Right lobe of liver (tissue), 6 donors: ENCODE results near the gene SPIN2A. TPM values are rescaled to one million over a fixed set of nuclear protein-coding genes. Genes with fewer than 3 reads are reported as not detected.
"Not testable (repeated sequence)": the region's sequence is repeated elsewhere in the genome, so short reads cannot be mapped to it uniquely, and the experiment has no call there.

Experiments
- ATAC-seq, 4 donors: fragments of 200-7000 bp; cut with Tn5 transposase; one replicate each; pipeline ENCODE4 v1.9.1; 2020; ENCODE audit warnings: mild to moderate bottlenecking in 4 of 4, moderate library complexity in 4 of 4
- DNase-seq, 3 donors: peaks; one replicate each; pipeline ENCODE4 v3.0.0-alpha.2; 2020
- H3K27ac ChIP-seq, 3 donors: fragments of 200-600 bp; one replicate each; pipeline ENCODE4 v1.8.0; 2022
- H3K27me3 ChIP-seq, 2 donors: fragments of 200-600 bp; one replicate each; pipeline ENCODE4 v1.8.0; 2022
- H3K36me3 ChIP-seq, 4 donors: fragments of 200-600 bp; sonication (generic) in 1 of 4; one replicate each; pipeline versions ENCODE4 v1.5.1 to v1.8.0; 2017 to 2022; ENCODE audit warnings: control low read depth in 1 of 4
- H3K4me1 ChIP-seq, 4 donors: fragments of 200-600 bp; sonication (generic) in 1 of 4; one replicate each; pipeline versions ENCODE4 v1.5.1 to v1.8.0; 2017 to 2022; ENCODE audit warnings: control low read depth in 1 of 4
- H3K4me3 ChIP-seq, 3 donors: fragments of 200-600 bp; one replicate each; pipeline ENCODE4 v1.8.0; 2022
- H3K9me3 ChIP-seq, 4 donors: fragments of 200-600 bp; sonication (generic) in 1 of 4; one replicate each; pipeline versions ENCODE4 v1.5.1 to v1.8.0; 2017 to 2022; ENCODE audit warnings: control low read depth in 1 of 4
- CTCF ChIP-seq, 4 donors: fragments of 200-600 bp in 3 of 4; fragments of 450-650 bp in 1 of 4; IDR thresholded peaks; one replicate each; pipeline versions ENCODE4 v1.5.1 to v1.8.0; 2016 to 2022; ENCODE audit warnings: antibody characterized with exemption in 4 of 4, mild to moderate bottlenecking in 2 of 4
- POLR2A ChIP-seq: fragments of 450-650 bp; IDR thresholded peaks from one replicate; pipeline ENCODE4 v1.6.1; 2017; ENCODE audit warnings: antibody characterized with exemption, mild to moderate bottlenecking
- WGBS: methylation state at CpG from one replicate; pipeline ENCODE4 v1.1.6; 2018; ENCODE audit warnings: low coverage, low lambda C conversion rate; ENCODE audit not compliant: insufficient coverage; ENCODE audit errors: missing lambda C conversion rate; 5-methylcytosine and 5-hydroxymethylcytosine counted together
- intact Hi-C, 2 donors: fragments of 100-400 bp; cut with DNase I; formaldehyde crosslinking; loops; one replicate each; pipeline versions ENCODE4 v1.11.2 to v1.14.1; 2022
- long read RNA-seq: library from polyadenylated mRNA; unstranded; transcript quantifications from one replicate; pipeline ENCODE4 v2.0.0, GENCODE V29; 2019
- total RNA-seq, 6 experiments: library from RNA; depleted of rRNA in 2 of 6; stranded (reverse); fragments of >200 nt in 2 of 6; fragmentation: NEBNext Ultra II Directional in 3 of 6; extraction: Animal tissue kit (Norgen Biotek cat#: 25700) in 3 of 6; gene quantifications; one replicate each; pipeline versions ENCODE4 v1.1.0 to v1.2.4, GENCODE V29; 2016 to 2023
- donor health status: DM: no; HTN: yes; CAD: no.
- donor health status: DM: no; HTN: no; CAD: no.
- donor health status: DM: no; HTN: no; CAD: no.
- donor health status: DM: no; HTN: yes; CAD: no.
- donor health status: DM: no; HTN: yes; CAD: no.

The SPIN2A gene
- under 1 TPM in 4 of 6 experiments, not detected in 2; 0.21 to 0.46 (median 0.34) TPM for total RNA-seq
- long read RNA-seq = 0 reads

- DNase-seq, H3K4me1 ChIP-seq, H3K27me3 ChIP-seq, H3K27ac ChIP-seq, intact Hi-C loops, H3K36me3 ChIP-seq, H3K4me3 ChIP-seq, H3K9me3 ChIP-seq: not testable (repeated sequence)
- WGBS = 32% methylated on average over 27 of the region's 27 CpGs
- peak; percentile 25 to 35 (median 32) for ATAC-seq
These were observed at the start of gene SPIN2A for GRCh38 chrX:57137073-57137472. Gene SPIN2A, minus strand, starts transcription at chrX:57137397. Its CDS starts 800 bp downstream, at chrX:57136597.

GRCh38 chrX:57178605-57179004, 41.4 kb upstream of the SPIN2A start:
- H3K36me3 ChIP-seq = no peaks in the 10 kb centered on the region
- no peaks in the 10 kb centered on the region for H3K27me3 ChIP-seq
- H3K27ac ChIP-seq = no peak overlapping the region
- intact Hi-C loops = no loop called here
- TF ChIP-seq CTCF (IDR thresholded peaks at IDR 0.05) (no peak), POLR2A (no peak)
- no peak for DNase-seq
- H3K9me3 ChIP-seq = no peaks in the 10 kb centered on the region
- H3K4me1 ChIP-seq = no peaks in the 10 kb centered on the region
- ATAC-seq = no peak
- no peak overlapping the region for H3K4me3 ChIP-seq

DNA sequence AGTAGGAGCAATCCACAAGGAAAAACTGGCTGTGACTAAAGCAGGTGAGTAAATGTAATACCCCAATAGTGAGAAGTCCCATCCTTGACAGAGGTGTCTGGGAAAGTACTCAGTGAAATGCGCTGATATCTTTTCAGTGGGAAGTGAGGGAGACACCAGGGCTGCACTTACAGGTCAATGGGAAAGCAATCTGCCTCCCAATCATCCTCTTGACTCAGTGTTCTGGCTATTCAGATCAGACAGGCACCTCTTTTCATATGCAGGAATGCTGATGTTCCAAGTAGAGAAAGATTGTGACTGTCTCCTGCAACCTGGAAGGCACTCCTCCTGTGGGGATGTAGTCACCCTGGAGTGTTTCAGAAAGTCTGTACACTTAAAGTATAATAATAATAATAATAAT, 39.9 kb upstream of the SPIN2A start:
- Histone ChIP-seq H3K4me1 (no peaks in the 10 kb centered on the region), H3K36me3 (no peaks in the 10 kb centered on the region), H3K9me3 (no peaks in the 10 kb centered on the region), H3K27ac (no peak overlapping the region), H3K4me3 (no peak overlapping the region), H3K27me3 (no peaks in the 10 kb centered on the region)
- intact Hi-C loops = no loop called here
- TF ChIP-seq CTCF (IDR thresholded peaks at IDR 0.05) = no peak
- no peak for TF ChIP-seq POLR2A
- ATAC-seq (no peak), DNase-seq (no peak)
- 50% methylated on average over 1 of the region's 1 CpG for WGBS

DNA sequence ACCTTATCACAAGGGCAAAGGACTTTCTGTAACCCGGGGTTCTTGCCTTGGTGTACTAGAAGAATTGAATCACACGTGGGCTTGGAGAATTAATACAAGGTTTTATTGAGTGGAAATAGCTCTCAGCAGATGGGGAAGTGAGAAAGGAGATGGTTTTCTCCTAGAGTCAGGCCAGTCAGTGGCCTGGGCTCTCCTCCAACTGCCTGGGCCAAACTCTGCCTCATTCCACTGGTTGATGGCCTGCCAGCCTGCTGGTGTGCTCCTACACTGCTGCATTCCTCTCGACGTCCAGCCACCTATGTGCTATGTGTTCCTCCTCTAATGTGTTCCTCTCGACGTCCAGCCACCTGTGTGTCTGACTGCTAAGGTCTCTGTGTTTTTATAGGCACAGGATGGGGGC, 35.3 kb upstream of the SPIN2A start:
- no peaks in the 10 kb centered on the region for H3K9me3 ChIP-seq
- ATAC-seq (peak; percentile 61 to 80 (median 69)), DNase-seq (peak in 1 of 3 donors; percentile 47)
- intact Hi-C loops = no loop called here
- H3K27me3 ChIP-seq = no peaks in the 10 kb centered on the region
- no peaks in the 10 kb centered on the region for H3K4me1 ChIP-seq
- no peak overlapping the region for H3K4me3 ChIP-seq
- no peaks in the 10 kb centered on the region for H3K36me3 ChIP-seq
- no peak for TF ChIP-seq CTCF (IDR thresholded peaks at IDR 0.05)
- no peak for TF ChIP-seq POLR2A
- WGBS = 21% methylated on average over 5 of the region's 6 CpGs
- H3K27ac ChIP-seq = no peak overlapping the region

GRCh38 chrX:57156397-57157049, 19.3 kb upstream of the SPIN2A start:
- H3K9me3 ChIP-seq = peaks cover 0 to 3% (median 0%) of the 10 kb centered on the region in 4 donors
- H3K4me3 ChIP-seq = no peak overlapping the region
- intact Hi-C loops = no loop called here
- no peak for TF ChIP-seq POLR2A
- TF ChIP-seq CTCF (IDR thresholded peaks at IDR 0.05) = peak; percentile 55 to 68 (median 60)
- H3K27me3 ChIP-seq = no peaks in the 10 kb centered on the region
- no peak overlapping the region for H3K27ac ChIP-seq
- WGBS = 25% methylated on average over 1 of the region's 5 CpGs
- ATAC-seq (peak; percentile 96 to 98 (median 97)), DNase-seq (peak in 1 of 3 donors; percentile 53)
- no peaks in the 10 kb centered on the region for H3K4me1 ChIP-seq
- no peaks in the 10 kb centered on the region for H3K36me3 ChIP-seq
